Activated CD4-positive, alpha-beta memory T cell treated with anti-CD3 and anti-CD28 coated beads for 36 hours (primary cell): Measurements from ENCODE around the gene DNAJC1. TPM values are rescaled to one million over a fixed set of nuclear protein-coding genes. Genes with fewer than 3 reads are reported as not detected.

Experiments
- CTCF ChIA-PET: fragments of 350-600 bp; sonication (Branson Sonifier 250); formaldehyde crosslinking; loops from one replicate; lab custom pipeline; 2021; ENCODE audit warnings: antibody characterized with exemption, inconsistent platforms; lab: Charles Lee
- POLR2A ChIA-PET: fragments of 350-600 bp; sonication (Branson Sonifier 250); formaldehyde crosslinking; loops from one replicate; lab custom pipeline; 2021; ENCODE audit warnings: antibody characterized with exemption; lab: Charles Lee
- DNase-seq: peaks from one replicate; pipeline ENCODE4 v3.0.0-alpha.2; 2020
- H3K27ac Mint-ChIP-seq: one replicate; pipeline ENCODE4 v1.8.0; 2021; ENCODE audit warnings: mixed read lengths
- H3K27me3 Mint-ChIP-seq: one replicate; pipeline ENCODE4 v1.8.0; 2021; ENCODE audit warnings: mixed read lengths
- H3K36me3 Mint-ChIP-seq: one replicate; pipeline ENCODE4 v1.8.0; 2021; ENCODE audit warnings: mixed read lengths
- H3K4me1 Mint-ChIP-seq: one replicate; pipeline ENCODE4 v1.8.0; 2021; ENCODE audit warnings: low read depth, mixed read lengths
- H3K4me3 Mint-ChIP-seq: one replicate; pipeline ENCODE4 v1.8.0; 2021; ENCODE audit warnings: mild to moderate bottlenecking, mixed read lengths
- H3K9me3 Mint-ChIP-seq: one replicate; pipeline ENCODE4 v1.8.0; 2021; ENCODE audit warnings: mixed read lengths
- intact Hi-C: fragments of 100-400 bp; cut with micrococcal nuclease; formaldehyde crosslinking; loops from one replicate; pipeline ENCODE4 v1.15.1; 2023
- total RNA-seq, 2 experiments: library from RNA; stranded (reverse); gene quantifications; one replicate each; pipeline ENCODE4 v1.2.3, GENCODE V29; 2021

DNAJC1 gene
- total RNA-seq, 2 experiments from 2014 or later, result 24.0 to 24.8 TPM

- CTCF ChIA-PET, result interaction anchor here (1.2 kb wide), 1 partner anchor 430 kb away, joined by 3 read pairs; no protein-coding TSS in a partner anchor
- no peaks in the 10 kb centered on the region for H3K4me1 Mint-ChIP-seq
- no peak for DNase-seq
- POLR2A ChIA-PET, result no interaction called here
- intact Hi-C loops, result no loop called here
- no peaks in the 10 kb centered on the region for H3K9me3 Mint-ChIP-seq
- H3K4me3 Mint-ChIP-seq, result no peak overlapping the region
- no peaks in the 10 kb centered on the region for H3K36me3 Mint-ChIP-seq
- no peaks in the 10 kb centered on the region for H3K27me3 Mint-ChIP-seq
- H3K27ac Mint-ChIP-seq, result no peak overlapping the region
Observed at GRCh38 chr10:21926358-21926925, 77.1 kb downstream of the DNAJC1 start.

GRCh38 chr10:21925851-21926250 is 77.7 kb downstream of the DNAJC1 start:
- H3K27ac Mint-ChIP-seq, result no peak overlapping the region
- no peaks in the 10 kb centered on the region for H3K4me1 Mint-ChIP-seq
- ChIA-PET POLR2A (no interaction called here), CTCF (interaction anchor here (0.6 to 1.2 kb wide), 2 partner anchors 26 to 429 kb away, joined by 3 read pairs; no protein-coding TSS in a partner anchor)
- no peak for DNase-seq
- intact Hi-C loops, result no loop called here
- H3K4me3 Mint-ChIP-seq, result no peak overlapping the region
- no peaks in the 10 kb centered on the region for H3K27me3 Mint-ChIP-seq
- H3K9me3 Mint-ChIP-seq, result no peaks in the 10 kb centered on the region
- no peaks in the 10 kb centered on the region for H3K36me3 Mint-ChIP-seq

GRCh38 chr10:21924511-21924910 is 79.0 kb downstream of the DNAJC1 start:
- ChIA-PET POLR2A (no interaction called here), CTCF (no interaction called here)
- no peak for DNase-seq
- Mint-ChIP-seq H3K36me3 (no peaks in the 10 kb centered on the region), H3K27me3 (no peaks in the 10 kb centered on the region), H3K4me3 (no peak overlapping the region), H3K4me1 (no peaks in the 10 kb centered on the region), H3K27ac (no peak overlapping the region), H3K9me3 (no peaks in the 10 kb centered on the region)
- intact Hi-C loops, result no loop called here

GRCh38 chr10:21920633-21921032 is 82.9 kb downstream of the DNAJC1 start:
- Mint-ChIP-seq H3K36me3 (no peaks in the 10 kb centered on the region), H3K4me1 (no peaks in the 10 kb centered on the region), H3K9me3 (no peaks in the 10 kb centered on the region), H3K27ac (no peak overlapping the region), H3K27me3 (no peaks in the 10 kb centered on the region), H3K4me3 (no peak overlapping the region)
- ChIA-PET POLR2A (no interaction called here), CTCF (no interaction called here)
- intact Hi-C loops, result no loop called here
- DNase-seq, result no peak

- intact Hi-C loops, result no loop called here
- no peaks in the 10 kb centered on the region for H3K27me3 Mint-ChIP-seq
- POLR2A ChIA-PET, result no interaction called here
- no peaks in the 10 kb centered on the region for H3K4me1 Mint-ChIP-seq
- H3K36me3 Mint-ChIP-seq, result no peaks in the 10 kb centered on the region
- no peak for DNase-seq
- H3K27ac Mint-ChIP-seq, result no peak overlapping the region
- H3K4me3 Mint-ChIP-seq, result no peak overlapping the region
- no peaks in the 10 kb centered on the region for H3K9me3 Mint-ChIP-seq
- CTCF ChIA-PET, result no interaction called here
Observed at GRCh38 chr10:21919906-21920305, 83.6 kb downstream of the DNAJC1 start.

- no peaks in the 10 kb centered on the region for H3K9me3 Mint-ChIP-seq
- H3K27ac Mint-ChIP-seq, result no peak overlapping the region
- CTCF ChIA-PET, result no interaction called here
- no peak overlapping the region for H3K4me3 Mint-ChIP-seq
- POLR2A ChIA-PET, result no interaction called here
- intact Hi-C loops, result no loop called here
- H3K36me3 Mint-ChIP-seq, result no peaks in the 10 kb centered on the region
- DNase-seq, result no peak
- no peaks in the 10 kb centered on the region for H3K27me3 Mint-ChIP-seq
- H3K4me1 Mint-ChIP-seq, result no peaks in the 10 kb centered on the region
Observed at GRCh38 chr10:21919117-21919516, 84.4 kb downstream of the DNAJC1 start.

GRCh38 chr10:21912625-21913024 is 90.9 kb downstream of the DNAJC1 start:
- DNase-seq, result no peak
- CTCF ChIA-PET, result no interaction called here
- Mint-ChIP-seq H3K4me3 (no peak overlapping the region), H3K36me3 (peaks cover 14% of the 10 kb centered on the region), H3K9me3 (no peaks in the 10 kb centered on the region), H3K27ac (no peak overlapping the region), H3K27me3 (no peaks in the 10 kb centered on the region), H3K4me1 (peaks cover 17% of the 10 kb centered on the region)
- intact Hi-C loops, result no loop called here
- POLR2A ChIA-PET, result interaction anchor here (0.6 kb wide), 1 partner anchor 799 kb away, joined by 4 read pairs; no protein-coding TSS in a partner anchor

- ChIA-PET POLR2A (no interaction called here), CTCF (no interaction called here)
Observed at GRCh38 chr10:21910798-21911197, 92.7 kb downstream of the DNAJC1 start.

GRCh38 chr10:21907436-21907835 is 96.1 kb downstream of the DNAJC1 start:
- H3K4me3 Mint-ChIP-seq, result no peak overlapping the region
- no peak overlapping the region for H3K27ac Mint-ChIP-seq
- no peaks in the 10 kb centered on the region for H3K27me3 Mint-ChIP-seq
- no peaks in the 10 kb centered on the region for H3K9me3 Mint-ChIP-seq
- H3K36me3 Mint-ChIP-seq, result peaks cover 25% of the 10 kb centered on the region
- no peak for DNase-seq
- intact Hi-C loops, result no loop called here
- CTCF ChIA-PET, result no interaction called here
- H3K4me1 Mint-ChIP-seq, result peaks cover 4% of the 10 kb centered on the region
- POLR2A ChIA-PET, result no interaction called here

More at GRCh38 chr10:21910798-21911197, 92.7 kb downstream of the DNAJC1 start:
- H3K4me1 Mint-ChIP-seq, result peaks cover 17% of the 10 kb centered on the region
- no peak for DNase-seq
- no peaks in the 10 kb centered on the region for H3K27me3 Mint-ChIP-seq
- H3K4me3 Mint-ChIP-seq, result no peak overlapping the region
- no peak overlapping the region for H3K27ac Mint-ChIP-seq
- H3K9me3 Mint-ChIP-seq, result no peaks in the 10 kb centered on the region
- intact Hi-C loops, result no loop called here
- H3K36me3 Mint-ChIP-seq, result peaks cover 17% of the 10 kb centered on the region

- intact Hi-C loops, result no loop called here
- no peaks in the 10 kb centered on the region for H3K4me1 Mint-ChIP-seq
- ChIA-PET CTCF (interaction anchor here (0.6 kb wide), 1 partner anchor 404 kb away, joined by 3 read pairs; no protein-coding TSS in a partner anchor), POLR2A (no interaction called here)
- H3K27me3 Mint-ChIP-seq, result no peaks in the 10 kb centered on the region
- DNase-seq, result no peak
- no peaks in the 10 kb centered on the region for H3K9me3 Mint-ChIP-seq
- peaks cover 24% of the 10 kb centered on the region for H3K36me3 Mint-ChIP-seq
- H3K27ac Mint-ChIP-seq, result no peak overlapping the region
- H3K4me3 Mint-ChIP-seq, result no peak overlapping the region
Observed at GRCh38 chr10:21904930-21905329, 98.6 kb downstream of the DNAJC1 start.

GRCh38 chr10:21899736-21900135 is 103.8 kb downstream of the DNAJC1 start:
- ChIA-PET POLR2A (no interaction called here), CTCF (no interaction called here)
- intact Hi-C loops, result no loop called here
- no peaks in the 10 kb centered on the region for H3K4me1 Mint-ChIP-seq
- no peak overlapping the region for H3K27ac Mint-ChIP-seq
- H3K4me3 Mint-ChIP-seq, result no peak overlapping the region
- DNase-seq, result no peak
- H3K36me3 Mint-ChIP-seq, result peaks cover 42% of the 10 kb centered on the region
- peaks cover 5% of the 10 kb centered on the region for H3K9me3 Mint-ChIP-seq
- H3K27me3 Mint-ChIP-seq, result no peaks in the 10 kb centered on the region

- DNase-seq, result no peak
- Mint-ChIP-seq H3K27me3 (no peaks in the 10 kb centered on the region), H3K9me3 (peaks cover 29% of the 10 kb centered on the region), H3K4me3 (no peak overlapping the region), H3K36me3 (peaks cover 56% of the 10 kb centered on the region), H3K4me1 (peaks cover 6% of the 10 kb centered on the region), H3K27ac (no peak overlapping the region)
- intact Hi-C loops, result no loop called here
- ChIA-PET POLR2A (no interaction called here), CTCF (no interaction called here)
Observed at GRCh38 chr10:21895932-21896331, 107.6 kb downstream of the DNAJC1 start.

- DNase-seq, result no peak
- Mint-ChIP-seq H3K4me1 (peaks cover 7% of the 10 kb centered on the region), H3K36me3 (peaks cover 57% of the 10 kb centered on the region), H3K9me3 (peaks cover 31% of the 10 kb centered on the region), H3K4me3 (no peak overlapping the region), H3K27ac (no peak overlapping the region), H3K27me3 (no peaks in the 10 kb centered on the region)
- CTCF ChIA-PET, result no interaction called here
- intact Hi-C loops, result no loop called here
- POLR2A ChIA-PET, result no interaction called here
Observed at GRCh38 chr10:21894648-21895342, 108.7 kb downstream of the DNAJC1 start.
